ENCODE measurements around the gene CPED1.
"Not testable (repeated sequence)": the region's sequence is repeated elsewhere in the genome, so short reads cannot be mapped to it uniquely, and the experiment has no call there.

The CPED1 gene

DNA sequence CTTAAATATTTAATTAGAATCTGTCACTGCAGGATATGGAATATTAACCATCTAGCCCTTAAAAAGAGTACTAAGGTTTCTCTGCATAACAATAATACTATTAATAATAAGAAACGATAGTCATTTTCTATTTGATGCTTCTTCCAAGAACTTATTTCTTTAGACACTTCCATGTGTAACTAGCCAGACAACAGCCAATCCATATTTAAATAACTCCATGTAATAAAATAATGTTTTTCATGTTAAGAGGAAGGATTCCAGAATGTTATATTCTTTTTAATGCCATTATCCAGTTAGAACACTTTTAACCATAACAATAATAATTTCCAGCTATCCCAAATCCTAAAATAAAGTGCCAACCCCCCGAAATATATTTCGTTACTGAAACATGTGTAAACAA is 170.2 kb downstream of the CPED1 start:
- DNase-seq, result no peak

DNA sequence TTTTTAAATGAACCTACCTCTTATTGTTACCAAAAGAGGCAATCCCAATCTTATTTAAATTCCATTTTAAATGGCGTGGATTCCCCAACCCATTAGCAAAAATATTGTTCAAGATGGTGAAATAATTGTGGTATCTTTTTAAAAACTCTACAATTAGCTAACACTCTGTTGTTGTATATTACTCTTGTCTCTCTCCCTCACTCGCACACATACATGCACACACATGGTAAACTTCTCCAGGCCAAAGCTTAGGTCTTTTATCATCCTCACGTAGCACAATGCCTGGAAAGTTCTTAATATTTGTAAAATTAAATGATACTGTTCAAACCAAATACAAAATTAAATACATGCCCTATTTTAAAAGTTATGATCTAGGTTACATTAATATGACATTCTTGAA is 171.0 kb downstream of the CPED1 start:
- no peak for DNase-seq

DNA sequence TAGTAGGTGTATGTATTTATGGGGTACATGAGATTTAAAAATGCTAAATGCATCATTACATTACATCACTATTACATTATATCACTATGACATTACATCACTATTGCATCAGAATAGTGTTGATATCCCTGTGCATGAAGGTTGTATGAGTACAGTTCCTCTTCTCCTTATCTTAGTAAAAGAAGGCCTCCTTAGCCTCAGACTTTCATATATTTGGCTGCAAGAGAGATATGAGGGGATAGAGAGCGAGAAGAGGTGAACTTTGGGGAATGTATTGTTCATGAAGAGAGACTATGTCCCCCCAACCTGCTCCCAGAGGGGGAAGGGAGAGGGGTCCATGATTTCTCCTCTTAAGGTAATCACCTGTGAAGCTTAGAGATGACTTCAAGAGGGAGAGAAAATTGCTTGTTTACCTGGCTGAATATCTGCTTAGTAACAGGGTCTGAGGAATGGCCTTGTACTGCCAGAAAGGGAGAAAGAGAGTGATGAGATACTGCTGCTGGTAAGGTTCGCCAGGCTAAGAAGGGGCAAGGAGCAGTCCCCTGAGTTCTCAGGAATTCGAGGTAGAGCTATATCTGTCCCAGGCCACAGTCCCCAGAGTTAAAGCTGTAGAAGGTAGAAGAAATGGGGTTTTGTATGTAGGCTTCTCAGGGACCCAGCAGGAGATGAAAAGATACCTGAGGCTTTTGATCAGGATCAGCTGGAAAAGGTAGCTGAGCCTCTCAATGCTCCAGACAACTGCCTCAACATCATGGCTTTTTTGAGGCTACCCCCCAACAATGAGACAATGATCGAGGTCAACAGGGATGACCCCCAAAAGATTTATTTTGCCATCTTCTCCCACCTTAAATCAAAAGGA is 171.9 kb downstream of the CPED1 start:
- DNase-seq, result no peak

DNA sequence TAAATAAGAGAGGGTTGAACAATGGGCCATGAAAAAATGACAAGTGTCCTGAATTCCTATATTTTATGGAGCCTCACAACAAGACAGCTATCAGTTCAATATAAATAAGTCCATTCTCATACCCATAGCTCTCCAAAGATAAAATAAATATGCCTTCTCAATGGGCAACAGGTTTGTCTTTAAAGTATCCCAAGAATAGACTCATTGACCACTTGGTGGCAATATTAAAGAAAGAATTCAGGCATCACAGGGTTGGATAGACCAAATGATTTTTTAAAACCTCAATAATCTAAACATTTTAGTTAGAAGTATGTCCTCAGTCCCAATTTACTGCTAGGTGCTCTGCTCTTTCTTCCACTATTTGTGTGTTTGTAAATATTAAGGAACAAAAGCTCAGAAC is 175.2 kb downstream of the CPED1 start:
- no peak for DNase-seq

DNA sequence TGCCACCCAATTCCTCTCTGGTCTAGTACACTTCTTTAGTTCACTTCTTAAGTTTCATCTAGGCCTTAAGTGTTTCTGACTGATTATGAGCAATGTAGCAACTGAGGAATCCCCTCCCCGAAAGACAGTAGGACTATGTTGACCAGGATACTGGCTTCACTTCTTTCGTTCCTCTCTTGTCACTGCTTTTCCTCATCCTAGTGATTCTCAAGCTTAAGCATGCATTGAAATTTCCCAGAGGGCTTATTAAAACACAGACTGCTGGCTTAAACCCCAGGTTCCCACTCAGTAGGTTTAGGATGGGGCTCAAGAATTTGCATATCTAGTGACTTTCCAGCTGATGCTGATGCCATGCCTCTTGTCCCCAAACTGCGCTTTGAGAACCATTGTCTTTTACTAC is 175.7 kb downstream of the CPED1 start:
- DNase-seq, result no peak

DNA sequence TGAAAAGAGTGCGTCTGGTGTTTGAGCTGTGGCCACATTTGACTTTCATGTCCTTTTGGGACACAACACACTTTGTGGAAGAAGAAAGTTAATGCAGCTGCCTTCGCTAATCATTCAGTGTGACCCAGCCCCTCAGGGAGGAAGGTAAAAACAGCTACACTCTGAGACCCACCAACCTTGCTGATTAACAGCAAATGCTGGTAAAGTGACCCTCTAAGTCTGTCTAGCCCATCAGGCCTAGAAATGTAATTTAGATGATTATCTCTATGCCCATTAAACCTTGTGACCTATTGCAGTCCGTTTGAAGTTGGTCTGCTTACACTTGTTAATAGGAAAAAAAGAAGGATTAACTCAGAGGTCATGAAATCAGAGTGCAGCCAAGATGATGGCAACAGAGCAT is 178.4 kb downstream of the CPED1 start:
- no peak for DNase-seq

DNA sequence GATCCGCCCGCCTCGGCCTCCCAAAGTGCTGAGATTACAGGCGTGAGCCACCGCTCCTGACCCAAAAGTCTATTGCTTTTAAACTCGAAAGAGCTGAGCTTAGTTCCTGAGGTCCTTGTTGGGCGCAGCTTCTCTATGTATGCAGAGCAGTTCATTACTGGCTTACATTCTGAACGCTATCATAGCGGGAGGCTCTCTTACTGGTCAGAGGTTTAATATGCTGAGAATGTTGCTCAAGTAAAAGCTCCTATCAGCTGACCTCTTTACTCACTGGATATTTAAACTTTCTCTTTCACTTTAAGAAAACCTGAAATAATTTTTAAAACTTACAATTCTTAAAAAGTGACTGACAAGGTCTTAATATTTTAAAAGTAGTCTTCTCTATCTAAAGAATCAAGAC is 179.5 kb downstream of the CPED1 start:
- no peak for DNase-seq

DNA sequence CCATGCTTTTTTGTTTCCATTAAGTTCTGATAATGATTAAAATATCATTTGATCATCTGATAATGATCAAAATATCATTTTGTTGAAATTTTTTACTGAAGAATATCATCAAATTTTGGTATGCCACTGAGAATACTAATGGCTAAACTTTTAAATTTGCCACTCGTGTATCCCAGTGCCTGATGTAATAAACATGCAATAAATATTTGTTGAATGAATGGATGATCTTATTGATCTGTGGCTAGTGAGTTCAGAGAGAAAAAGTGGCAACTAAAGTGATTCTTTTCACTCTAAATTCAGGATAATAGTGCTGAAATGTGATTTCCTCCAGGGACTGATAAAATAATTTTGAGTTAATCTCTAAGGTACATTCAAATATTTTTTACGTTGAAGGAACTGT is 181.0 kb downstream of the CPED1 start:
- DNase-seq, result no peak

DNA sequence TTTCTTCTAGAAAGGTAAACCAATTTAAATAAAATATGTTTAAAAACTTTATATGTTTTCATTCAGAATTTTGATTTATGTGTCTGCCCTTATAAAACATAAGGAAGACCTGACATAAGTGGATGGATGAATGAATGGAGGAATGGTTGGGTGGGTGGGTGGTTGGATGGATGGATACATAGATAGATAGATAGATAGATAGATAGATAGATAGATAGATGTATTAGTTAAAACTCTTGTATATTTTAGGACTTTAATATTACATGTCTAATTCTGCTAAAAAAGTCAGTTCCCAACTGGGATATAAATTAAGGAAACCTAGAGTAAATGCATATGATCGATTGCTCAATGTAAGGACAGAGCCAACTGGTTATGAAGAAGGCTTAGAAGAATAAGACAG is 184.0 kb downstream of the CPED1 start:
- DNase-seq, result no peak

DNA sequence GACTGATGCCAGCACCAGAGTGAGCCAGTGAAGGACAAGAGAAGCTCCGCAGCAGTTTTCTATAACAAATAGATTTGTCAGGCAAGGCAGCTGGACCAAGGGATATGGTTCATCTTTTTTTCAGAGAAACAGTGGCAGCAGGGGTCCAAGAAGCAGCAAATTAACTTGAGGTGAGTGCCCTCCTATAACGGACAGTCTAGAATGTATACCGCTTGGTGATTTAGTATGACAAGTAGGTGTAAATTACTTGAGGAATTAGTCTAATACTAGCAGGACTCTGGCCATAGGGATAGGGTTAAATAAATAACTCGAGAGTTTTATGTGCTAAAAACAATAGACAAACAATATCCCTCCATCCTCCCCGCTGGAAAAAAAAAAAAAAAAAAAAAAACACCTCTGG is 187.3 kb downstream of the CPED1 start:
- no peak for DNase-seq

DNA sequence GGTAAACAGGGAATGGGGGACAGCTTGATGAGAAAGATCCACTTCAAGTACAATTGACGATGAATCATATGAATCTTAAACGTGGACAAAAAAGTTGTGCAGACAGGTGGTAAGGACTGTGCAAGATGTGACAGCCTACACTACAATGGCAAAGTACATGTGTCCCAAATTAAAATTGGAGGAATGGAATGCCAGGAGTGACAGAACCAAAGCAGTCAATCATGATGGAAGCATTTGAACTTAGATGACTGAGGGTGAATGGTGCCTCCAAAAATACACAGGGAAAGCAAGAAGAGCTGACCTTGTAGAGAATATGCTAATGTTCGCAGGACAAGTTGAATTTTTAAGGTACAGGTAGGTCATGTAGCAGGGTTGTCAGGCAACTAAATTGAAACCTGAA is 189.9 kb downstream of the CPED1 start:
- no peak for DNase-seq

DNA sequence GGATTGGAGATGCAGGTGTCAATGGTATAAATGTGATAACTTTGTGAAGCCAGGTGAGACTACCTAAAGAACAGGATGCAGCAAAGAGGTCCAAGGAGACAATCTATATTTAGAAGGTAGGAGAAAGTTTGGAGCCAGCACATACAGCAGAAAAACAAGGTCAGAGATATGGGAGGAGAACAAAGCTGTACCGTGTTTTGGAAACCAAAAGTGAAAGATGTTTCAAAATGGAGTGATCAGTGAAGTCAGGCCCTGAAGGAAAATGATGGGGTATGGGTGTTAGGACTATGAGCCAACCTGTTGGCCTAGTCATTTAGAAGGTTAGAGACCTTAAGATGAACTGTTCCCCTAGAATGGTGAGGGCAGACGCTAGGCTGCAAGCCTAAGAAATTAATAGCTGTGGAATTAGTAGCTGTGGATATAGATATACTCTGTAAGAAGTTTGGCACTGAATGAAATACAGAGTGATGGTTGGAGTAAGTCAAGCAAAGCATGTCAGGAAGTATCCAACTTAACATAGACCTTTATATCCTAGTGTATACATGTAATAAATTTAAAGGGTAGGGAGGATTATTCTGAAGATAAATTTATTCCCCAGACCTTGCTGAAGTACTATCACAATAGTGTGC is 190.5 kb downstream of the CPED1 start:
- DNase-seq, result no peak

DNA sequence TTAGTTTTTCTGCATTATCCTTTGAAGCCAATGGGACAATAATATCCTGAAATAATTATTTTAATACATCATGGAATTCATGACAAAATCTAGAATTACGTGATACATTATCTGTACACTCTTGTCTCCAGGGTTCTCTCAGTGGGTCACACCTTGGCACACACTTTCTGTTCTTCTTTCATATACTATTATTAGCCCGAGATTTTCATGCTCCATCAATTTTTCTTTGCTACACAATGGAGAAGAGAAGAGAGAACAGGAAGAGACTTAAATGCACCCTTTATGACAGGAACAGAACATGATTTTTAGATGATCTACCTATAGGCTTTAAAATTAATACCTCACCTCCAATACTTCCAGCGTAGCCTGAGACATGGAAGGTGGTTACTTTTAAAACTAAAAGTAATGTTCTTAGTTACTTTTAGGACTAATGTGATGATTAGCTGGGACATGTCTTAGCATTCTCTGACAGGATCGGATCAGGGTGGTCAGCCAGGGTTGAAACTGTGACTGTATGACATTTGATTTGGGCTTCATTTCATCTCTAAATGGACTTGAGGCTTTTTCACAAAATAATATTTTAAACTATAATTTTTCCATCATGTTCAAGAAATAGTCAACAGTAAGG is 192.0 kb downstream of the CPED1 start:
- DNase-seq, result no peak

DNA sequence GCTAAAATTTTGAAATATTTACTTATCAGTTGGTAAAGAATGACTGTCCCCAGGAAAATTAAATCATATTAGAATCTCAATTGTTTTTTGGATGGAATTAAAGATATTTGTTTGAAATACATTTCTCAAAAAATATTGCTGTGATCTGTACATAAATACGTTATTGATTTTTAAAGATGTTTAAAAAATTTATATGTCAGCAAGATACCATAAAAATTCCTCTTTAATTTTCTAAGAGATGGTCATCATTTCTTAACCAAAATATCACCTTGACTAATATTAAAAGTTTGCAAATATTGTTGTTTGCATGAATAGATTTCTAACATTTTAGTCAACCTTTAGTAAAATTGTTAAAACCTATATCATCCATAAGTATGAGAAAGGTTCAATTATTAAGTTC is 192.8 kb downstream of the CPED1 start:
- DNase-seq, result no peak

DNA sequence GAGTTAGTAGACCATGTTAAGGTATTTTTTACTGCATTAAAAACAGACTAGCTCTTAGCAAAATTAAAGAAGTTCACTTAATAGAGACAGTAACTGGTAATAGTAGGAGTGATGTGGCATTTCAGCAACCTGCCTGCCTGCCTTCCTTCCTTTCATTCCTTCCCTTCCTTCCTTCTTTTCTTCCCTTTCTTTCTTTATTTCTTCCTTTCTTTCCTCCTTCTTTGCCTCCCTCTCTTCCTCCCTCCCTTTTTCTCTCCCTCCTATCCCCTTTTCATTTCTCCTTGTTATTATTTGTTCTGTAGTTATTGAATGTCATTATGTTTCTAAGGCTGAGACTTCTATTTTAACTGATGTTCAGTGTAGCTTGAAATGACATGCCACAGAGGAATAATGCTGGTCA is 193.8 kb downstream of the CPED1 start:
- DNase-seq, result no peak

DNA sequence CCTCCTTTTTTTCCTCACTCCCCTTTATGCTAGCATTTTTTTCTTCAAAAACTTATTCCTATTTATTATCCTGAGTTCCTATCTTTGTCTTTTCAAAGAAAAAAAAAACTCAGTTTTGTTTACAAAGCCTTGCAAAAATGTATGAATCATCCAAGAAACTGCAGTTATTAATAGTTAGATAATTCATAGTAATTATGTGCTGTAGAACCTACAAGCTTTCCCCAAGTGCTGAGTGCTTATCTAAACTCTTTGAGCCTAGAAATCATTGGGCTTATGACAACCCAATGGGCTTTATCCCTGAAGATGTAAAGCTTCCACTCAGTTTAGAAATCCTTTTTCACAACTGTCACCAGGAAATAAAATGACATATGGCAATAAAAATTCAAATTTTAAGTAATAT is 194.4 kb downstream of the CPED1 start:
- no peak for DNase-seq

DNA sequence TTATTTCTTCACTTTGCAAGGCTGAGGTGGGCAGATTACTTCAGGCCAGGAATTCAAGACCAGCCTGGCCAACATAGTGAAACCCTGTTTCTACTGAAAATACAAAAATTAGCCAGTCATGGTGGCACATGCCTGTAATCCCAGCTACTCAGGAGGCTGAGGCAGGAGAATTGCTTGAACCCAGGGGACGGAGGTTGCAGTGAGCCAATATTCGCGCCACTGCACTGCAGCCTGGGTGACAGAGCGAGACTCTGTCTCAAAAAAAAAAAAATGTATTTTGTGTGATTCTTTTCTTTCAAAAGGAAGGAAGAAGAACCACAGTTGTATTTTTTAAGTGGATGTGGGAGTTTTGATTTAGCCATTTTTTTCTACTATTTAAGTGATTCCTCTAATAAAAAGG is 195.4 kb downstream of the CPED1 start:
- DNase-seq, result not testable (repeated sequence)

DNA sequence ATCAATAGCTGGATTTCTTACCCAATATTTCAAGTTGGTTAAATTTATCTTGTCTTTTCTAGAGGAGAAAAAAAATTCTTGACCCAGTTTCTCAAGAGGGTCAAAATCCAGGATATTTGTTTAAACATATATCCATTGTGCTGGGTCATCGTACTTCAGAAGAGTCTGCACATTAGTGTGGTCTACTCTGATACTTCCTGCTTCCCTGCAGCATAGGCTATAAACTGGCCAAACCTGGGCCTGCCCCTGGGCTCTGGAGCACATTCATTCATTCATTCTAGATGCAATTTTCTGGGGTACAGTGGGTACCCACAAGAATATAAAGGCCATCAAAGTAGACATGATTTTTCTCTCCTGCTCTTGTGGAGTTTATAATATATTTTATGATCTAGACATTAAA is 198.2 kb downstream of the CPED1 start:
- DNase-seq, result no peak

DNA sequence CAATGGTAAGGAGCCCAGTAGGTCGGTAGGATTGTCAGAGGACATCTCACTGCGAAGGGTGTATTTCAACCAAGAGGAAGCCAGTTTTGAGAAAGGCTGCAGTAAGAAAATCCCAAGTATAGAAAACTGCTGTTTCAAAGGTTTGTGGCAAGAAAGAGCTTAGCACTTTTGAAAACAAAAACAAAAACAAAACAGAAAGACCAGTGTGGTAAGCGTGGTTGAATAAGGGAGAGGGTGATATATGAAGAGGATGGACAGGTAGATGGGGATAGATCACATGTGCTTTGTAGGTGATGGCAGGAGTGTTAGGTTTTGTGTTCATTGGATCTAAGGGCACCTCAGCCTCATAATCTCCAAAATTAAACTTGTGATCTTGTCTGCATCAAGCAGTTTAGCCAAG is 198.7 kb downstream of the CPED1 start:
- no peak for DNase-seq

DNA sequence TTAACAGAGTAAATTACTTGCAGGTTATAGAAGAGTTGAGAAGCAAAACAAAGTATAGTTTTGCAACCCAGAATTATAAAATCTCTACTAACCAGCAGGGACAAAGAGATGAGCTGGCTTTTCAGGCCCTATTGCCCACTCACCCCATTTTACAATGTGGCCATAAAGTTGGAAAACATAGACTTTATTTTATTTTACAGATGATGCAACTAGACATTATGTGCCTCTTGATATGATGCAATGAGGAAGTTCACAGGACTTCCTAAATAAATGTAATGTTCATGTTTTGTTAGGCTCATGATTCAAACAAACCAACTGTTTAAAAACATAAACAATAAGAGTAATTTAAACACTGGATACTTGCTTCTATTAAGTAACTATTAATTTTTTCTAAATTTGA is 199.2 kb downstream of the CPED1 start:
- no peak for DNase-seq

DNA sequence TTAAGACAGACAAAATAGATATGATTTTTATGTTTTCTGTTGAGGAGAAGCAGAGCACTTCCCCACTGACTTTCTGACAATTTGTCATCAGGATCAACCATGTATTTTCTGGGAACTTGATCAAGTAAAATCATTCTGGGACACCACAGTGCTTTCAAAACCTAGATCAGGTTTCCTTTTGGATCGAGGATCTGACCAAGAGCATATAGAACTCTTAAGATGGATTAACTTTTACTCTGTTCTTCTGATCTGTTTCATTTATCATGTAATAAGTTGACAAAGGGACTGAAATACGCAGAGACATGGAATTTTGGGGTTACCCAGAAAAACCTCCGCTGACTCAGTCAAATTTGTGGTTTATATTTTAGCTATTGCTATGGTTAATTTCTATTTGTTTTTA is 204.3 kb downstream of the CPED1 start:
- no peak for DNase-seq

DNA sequence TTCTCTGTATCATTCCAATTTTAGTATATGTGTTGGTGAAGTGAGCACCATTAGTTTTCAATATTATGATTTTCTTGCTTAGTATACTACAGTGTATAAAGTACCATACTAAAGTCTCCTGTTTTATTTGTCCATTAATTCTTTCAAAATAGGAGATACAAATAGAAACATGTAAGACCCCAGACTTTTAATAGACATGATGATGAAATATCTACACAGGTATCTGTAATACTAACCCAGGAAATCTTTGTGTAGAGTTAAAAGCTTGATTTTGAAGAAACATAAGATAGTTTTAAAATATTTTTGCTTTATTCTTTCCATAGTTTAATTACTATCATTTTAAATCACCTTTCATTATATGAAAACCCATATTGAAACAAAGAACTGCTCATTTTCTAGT is 206.5 kb downstream of the CPED1 start:
- no peak for DNase-seq

DNA sequence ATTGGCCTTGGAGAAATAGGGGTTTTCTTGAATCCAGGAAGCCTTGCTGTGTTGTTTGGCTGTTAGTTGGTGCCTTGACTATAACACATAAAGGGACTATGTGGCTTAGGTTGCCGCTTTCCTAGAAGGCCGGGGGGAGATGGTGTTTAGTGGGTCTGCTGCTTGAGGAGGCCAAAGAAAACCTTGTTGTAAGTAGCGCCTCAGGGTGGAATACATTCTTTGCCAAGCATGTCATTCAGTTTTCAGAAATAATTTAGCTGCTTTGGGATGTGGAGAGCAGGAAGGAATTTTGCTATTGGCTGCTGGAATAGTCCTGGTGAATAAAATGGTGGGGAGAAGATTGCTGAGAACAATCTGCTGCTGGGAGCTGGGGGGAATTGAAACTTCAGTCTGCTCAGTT is 207.4 kb downstream of the CPED1 start:
- no peak for DNase-seq

DNA sequence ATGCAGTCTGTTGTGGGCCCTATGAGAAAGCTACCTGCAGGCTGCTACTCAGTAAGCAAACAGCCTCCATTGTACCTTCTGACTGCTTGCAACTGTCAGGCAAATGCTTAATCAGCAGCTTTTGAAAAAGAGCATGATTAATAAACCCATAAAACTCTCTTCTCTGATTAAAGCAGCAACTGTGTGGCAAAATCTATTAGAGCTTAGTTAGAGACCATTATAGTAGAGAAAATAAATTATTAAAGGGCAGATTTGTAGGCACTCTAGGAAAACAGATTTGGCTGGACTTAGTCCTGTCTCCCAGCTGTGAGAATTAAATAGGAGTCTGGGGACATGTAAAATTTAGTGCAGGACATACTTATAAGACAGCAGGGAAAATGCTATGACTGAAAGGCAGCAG is 207.8 kb downstream of the CPED1 start:
- no peak for DNase-seq

Measured in NCI-H345 (cell line).